Measurements from ENCODE around the gene BRSK1.

Gene BRSK1

DNA sequence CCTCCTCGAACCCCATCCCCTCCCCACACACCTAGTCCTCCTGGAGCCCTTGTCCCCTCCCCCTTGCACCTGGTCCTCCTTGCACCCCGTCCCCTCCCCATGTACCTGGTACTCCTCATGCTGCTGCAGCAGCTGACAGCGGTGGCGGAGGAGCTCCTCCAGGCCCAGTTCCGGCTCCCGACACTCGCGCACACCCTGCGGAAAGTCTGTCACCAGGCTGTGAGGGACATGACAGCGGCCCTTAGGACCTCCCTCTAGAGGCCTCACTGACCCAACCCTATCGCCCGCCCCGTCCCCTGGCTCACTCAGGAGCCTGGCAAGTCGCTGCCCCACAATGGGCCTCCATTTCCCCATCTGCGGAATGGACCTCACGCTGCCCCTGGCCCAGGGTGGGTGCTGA, 18.6 kb upstream of the BRSK1 start:
- in situ Hi-C loops (cut with HindIII; ENCODE audit: low sequenced_read_pairs): no loop called here
- H3K4me3 ChIP-seq (ENCODE audit: low read depth, low read length): no peak overlapping the region
- DNase-seq (ENCODE audit: low read depth): no peak
- no peak for TF ChIP-seq CTCF (IDR thresholded peaks at IDR 0.05; ENCODE audit: low read depth, low read length, missing control alignments)

DNA sequence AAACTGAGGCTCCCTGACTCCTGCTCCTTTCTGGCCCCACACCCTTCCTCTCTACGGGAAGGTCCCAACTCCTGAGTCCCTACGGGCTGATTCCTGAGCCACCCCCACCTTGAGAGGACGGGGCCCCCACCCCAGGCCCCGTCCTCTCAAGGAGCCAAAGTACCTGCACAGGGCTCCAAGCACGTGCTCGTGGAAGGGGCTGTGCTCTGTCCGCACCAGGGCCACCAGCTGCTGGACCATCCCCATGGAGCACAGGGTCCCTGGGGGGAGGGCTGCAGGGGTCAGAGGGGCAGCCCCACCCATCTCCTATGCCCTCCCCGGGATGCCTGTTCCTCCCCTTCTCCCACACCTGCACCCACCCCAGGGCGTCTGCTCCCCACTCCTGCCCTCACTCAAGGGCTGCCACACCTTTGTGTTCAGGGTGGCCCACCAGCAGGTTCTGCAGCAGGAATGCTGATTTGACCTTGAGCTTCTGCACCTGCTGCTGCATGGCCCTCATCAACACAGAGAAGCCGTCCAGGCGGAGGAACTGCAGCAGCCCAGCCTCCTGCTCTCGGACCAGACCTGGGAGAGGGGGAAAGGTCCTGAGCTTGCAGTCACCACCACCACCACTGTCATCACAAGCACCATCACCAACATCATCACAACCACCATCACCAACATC, 17.9 kb upstream of the BRSK1 start:
- TF ChIP-seq CTCF (IDR thresholded peaks at IDR 0.05; ENCODE audit: low read depth, low read length, missing control alignments): no peak
- in situ Hi-C loops (cut with HindIII; ENCODE audit: low sequenced_read_pairs): no loop called here
- no peak for DNase-seq (ENCODE audit: low read depth)
- H3K4me3 ChIP-seq (ENCODE audit: low read depth, low read length): no peak overlapping the region

GRCh38 chr19:55266404-55266803, 17.4 kb upstream of the BRSK1 start:
- no peak overlapping the region for H3K4me3 ChIP-seq (ENCODE audit: low read depth, low read length)
- DNase-seq (ENCODE audit: low read depth): no peak
- in situ Hi-C loops (cut with HindIII; ENCODE audit: low sequenced_read_pairs): no loop called here
- no peak for TF ChIP-seq CTCF (IDR thresholded peaks at IDR 0.05; ENCODE audit: low read depth, low read length, missing control alignments)

- no peak for DNase-seq (ENCODE audit: low read depth)
- TF ChIP-seq CTCF (IDR thresholded peaks at IDR 0.05; ENCODE audit: low read depth, low read length, missing control alignments): no peak
- in situ Hi-C loops (cut with HindIII; ENCODE audit: low sequenced_read_pairs): no loop called here
- no peak overlapping the region for H3K4me3 ChIP-seq (ENCODE audit: low read depth, low read length)
These were observed 17.0 kb upstream of the BRSK1 start for GRCh38 chr19:55266840-55267239.

- no peak overlapping the region for H3K4me3 ChIP-seq (ENCODE audit: low read depth, low read length)
- no peak for TF ChIP-seq CTCF (IDR thresholded peaks at IDR 0.05; ENCODE audit: low read depth, low read length, missing control alignments)
- in situ Hi-C loops (cut with HindIII; ENCODE audit: low sequenced_read_pairs): no loop called here
- no peak for DNase-seq (ENCODE audit: low read depth)
These were observed 14.5 kb upstream of the BRSK1 start for GRCh38 chr19:55269299-55269698.

DNA sequence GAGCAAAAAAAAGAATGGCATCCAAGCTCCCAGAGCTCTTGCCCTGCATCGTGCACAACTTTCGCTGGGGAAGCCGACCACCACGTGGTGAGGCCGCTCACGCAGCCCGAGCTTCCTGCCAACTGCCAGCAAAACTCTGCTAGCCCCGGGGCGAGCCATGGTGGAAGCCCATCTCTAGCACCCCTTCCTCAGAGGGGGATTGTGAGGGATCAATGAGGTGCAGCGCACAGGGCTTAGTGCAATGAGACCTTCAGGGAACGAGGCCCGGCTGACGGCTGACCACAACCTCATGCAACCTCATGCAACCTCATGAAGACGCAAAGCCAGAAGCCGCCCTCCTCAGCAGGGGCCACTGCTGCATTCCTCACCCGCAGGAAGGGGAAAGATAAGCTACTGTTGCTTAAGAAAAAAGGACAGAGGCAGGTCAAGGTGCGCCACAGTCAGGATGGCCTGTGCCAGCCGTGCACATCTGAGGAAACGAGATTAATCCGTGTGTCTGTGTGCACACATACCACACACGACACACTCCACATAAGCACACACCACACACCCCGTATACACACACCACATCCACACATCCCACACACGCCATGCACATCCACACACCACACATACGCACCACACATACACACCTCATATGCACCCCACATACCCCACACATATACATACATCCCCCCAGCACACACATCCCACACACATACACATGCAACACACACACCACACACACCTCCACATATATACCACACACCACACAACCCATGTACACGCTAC, 13.4 kb upstream of the BRSK1 start:
- DNase-seq (ENCODE audit: low read depth): no peak
- no peak overlapping the region for H3K4me3 ChIP-seq (ENCODE audit: low read depth, low read length)
- no peak for TF ChIP-seq CTCF (IDR thresholded peaks at IDR 0.05; ENCODE audit: low read depth, low read length, missing control alignments)
- in situ Hi-C loops (cut with HindIII; ENCODE audit: low sequenced_read_pairs): no loop called here

Data from astrocyte of the cerebellum (primary cell).